GM23338 (cell line): Measurements from ENCODE around the gene TRAM2.

ENCODE experiments used
- CTCF ChIP-seq, 2 experiments: fragments of 200-600 bp in 1 of 2; sonication (generic) in 1 of 2; conservative IDR thresholded peaks; 2 replicates each; pipeline versions ENCODE4 v1.5.1 to v1.6.1; 2016 to 2017; ENCODE audit warnings: antibody characterized with exemption in 2 of 2, low read depth in 2 of 2, mild to moderate bottlenecking in 2 of 2, moderate library complexity in 1 of 2
- EZH2 ChIP-seq: fragments of 200-600 bp; sonication (generic); IDR thresholded peaks from one replicate; pipeline ENCODE4 v1.8.0; 2017; ENCODE audit warnings: antibody characterized with exemption, mild to moderate bottlenecking, low read depth; ENCODE audit not compliant: unreplicated experiment
- EZH2phosphoT487 ChIP-seq: fragments of 200-600 bp; sonication (generic); IDR thresholded peaks from one replicate; pipeline ENCODE4 v1.8.1; 2018; ENCODE audit warnings: antibody characterized with exemption; ENCODE audit not compliant: unreplicated experiment
- NANOG ChIP-seq: IDR thresholded peaks from 2 replicates; pipeline ENCODE4 v1.6.1; 2016; ENCODE audit warnings: antibody characterized with exemption, borderline replicate concordance
- POLR2AphosphoS5 ChIP-seq: IDR thresholded peaks from 2 replicates; pipeline ENCODE4 v1.6.1; 2016; ENCODE audit warnings: antibody characterized with exemption, low read depth
- REST ChIP-seq: IDR thresholded peaks from one replicate; pipeline ENCODE4 v1.6.1; 2018; ENCODE audit warnings: antibody characterized with exemption; ENCODE audit not compliant: unreplicated experiment
- STAT1 ChIP-seq: IDR thresholded peaks from one replicate; pipeline ENCODE4 v1.6.1; 2016; ENCODE audit warnings: antibody characterized with exemption; ENCODE audit not compliant: unreplicated experiment
- ZNF114 ChIP-seq: fragments of 250-450 bp; sonication (Bioruptor Pico); IDR thresholded peaks from 2 replicates; pipeline ENCODE4 v1.5.0; 2020; ENCODE audit warnings: mild to moderate bottlenecking, moderate library complexity

GRCh38 chr6:52612336-52613054 is 35.6 kb upstream of the TRAM2 start:
- no peak for TF ChIP-seq CTCF (conservative IDR thresholded peaks at IDR 0.05; ENCODE audit: low read depth in 2 of 2)
- no peak for TF ChIP-seq REST
- TF ChIP-seq EZH2, result no peak
- TF ChIP-seq POLR2AphosphoS5, result no peak
- TF ChIP-seq EZH2phosphoT487, result no peak
- no peak for TF ChIP-seq ZNF114 (CRISPR knock-in tag)
- no peak for TF ChIP-seq NANOG
- no peak for TF ChIP-seq STAT1
